Measurements from ENCODE around the gene GP1BA.

GP1BA gene

GRCh38 chr17:4939796-4940554, 7.9 kb downstream of the GP1BA start, which contains the start of the genes RNF167 and SLC25A11 (continued):
- TF ChIP-seq ZXDB (tag by site-specific recombination; IDR thresholded peaks at IDR 0.05) (peak; percentile 84), ZNF621 (tag by site-specific recombination; IDR thresholded peaks at IDR 0.05) (no peak), KLF17 (tag by site-specific recombination; IDR thresholded peaks at IDR 0.05) (no peak; the same call in 1 of the 2 replicates), ZNF645 (tag by site-specific recombination; IDR thresholded peaks at IDR 0.05) (no peak), BCL11B (tag by site-specific recombination; IDR thresholded peaks at IDR 0.05; ENCODE audit: low read depth) (no peak), ZNF202 (tag by site-specific recombination; IDR thresholded peaks at IDR 0.05; ENCODE audit: borderline replicate concordance) (no peak), ZNF324 (tag by site-specific recombination; IDR thresholded peaks at IDR 0.05) (peak; percentile 72; the same call in 1 of the 2 replicates), ZBTB1 (tag by site-specific recombination; IDR thresholded peaks at IDR 0.05) (no peak), SALL2 (tag by site-specific recombination; IDR thresholded peaks at IDR 0.05; ENCODE audit: borderline replicate concordance) (no peak), INSM2 (tag by site-specific recombination; IDR thresholded peaks at IDR 0.05) (peak; percentile 47; the same call in 1 of the 2 replicates), ZNF366 (tag by site-specific recombination; conservative IDR thresholded peaks at IDR 0.05) (peak; percentile 66), ZNF24 (tag by site-specific recombination; IDR thresholded peaks at IDR 0.05) (no peak), ZNF660 (tag by site-specific recombination; IDR thresholded peaks at IDR 0.05) (peak; percentile 80), GLI4 (tag by site-specific recombination; IDR thresholded peaks at IDR 0.05) (no peak), ZNF449 (tag by site-specific recombination; IDR thresholded peaks at IDR 0.05) (0 out of 2 replicates have a peak, but pooled peaks have one; percentile 13), ZNF791 (tag by site-specific recombination; IDR thresholded peaks at IDR 0.05) (no peak), KLF10 (tag by site-specific recombination; IDR thresholded peaks at IDR 0.05) (peak; percentile 53), ZNF221 (tag by site-specific recombination; IDR thresholded peaks at IDR 0.05; ENCODE audit: borderline replicate concordance) (no peak), ZNF610 (tag by site-specific recombination; IDR thresholded peaks at IDR 0.05; ENCODE audit: borderline replicate concordance) (peak; percentile 70; the same call in 1 of the 2 replicates), ZFHX2 (tag by site-specific recombination; conservative IDR thresholded peaks at IDR 0.05) (no peak), KLF7 (tag by site-specific recombination; IDR thresholded peaks at IDR 0.05; ENCODE audit: borderline replicate concordance) (peak; percentile 68; the same call in 1 of the 2 replicates), ZNF214 (tag by site-specific recombination; IDR thresholded peaks at IDR 0.05; ENCODE audit: borderline replicate concordance) (no peak), PBX3 (CRISPR knock-in tag; IDR thresholded peaks at IDR 0.05) (peak; percentile 82; the same call in 1 of the 2 replicates), ZNF175 (tag by site-specific recombination; IDR thresholded peaks at IDR 0.05) (no peak), FEZF1 (tag by site-specific recombination; IDR thresholded peaks at IDR 0.05) (no peak), SCRT2 (tag by site-specific recombination; IDR thresholded peaks at IDR 0.05) (peak; percentile 31; the same call in 1 of the 2 replicates), ZNF501 (tag by site-specific recombination; IDR thresholded peaks at IDR 0.05) (no peak; the same call in 1 of the 2 replicates), ZNF404 (tag by site-specific recombination; IDR thresholded peaks at IDR 0.05) (no peak), GLI2 (tag by site-specific recombination; IDR thresholded peaks at IDR 0.05; ENCODE audit: borderline replicate concordance, low read depth) (no peak), CTCF (tag by site-specific recombination; IDR thresholded peaks at IDR 0.05) (no peak)

All from HEK293 (cell line).